ENCODE measurements around the gene CNNM3. TPM values are rescaled to one million over a fixed set of nuclear protein-coding genes. Genes with fewer than 3 reads are reported as not detected.

CNNM3 gene
- total RNA-seq, 1 donor from 2014 or later: 29.0 TPM

- intact Hi-C loops (cut with DNase I): no loop called here
- H3K4me1 ChIP-seq: peaks cover 69% of the 10 kb centered on the region
- no peak overlapping the region for H3K4me3 ChIP-seq
Measured at GRCh38 chr2:96819876-96820511, 3.9 kb downstream of the CNNM3 start.

GRCh38 chr2:96821113-96821675 is 5.1 kb downstream of the CNNM3 start:
- no peak for TF ChIP-seq CTCF (IDR thresholded peaks at IDR 0.05)
- Histone ChIP-seq H3K27me3 (ENCODE audit: low read depth) (no peaks in the 10 kb centered on the region), H3K4me3 (no peak overlapping the region), H3K9me3 (no peaks in the 10 kb centered on the region), H3K27ac (no peak overlapping the region), H3K4me1 (peaks cover 63% of the 10 kb centered on the region), H3K36me3 (peaks cover 46% of the 10 kb centered on the region)
- intact Hi-C loops (cut with DNase I): no loop called here
- DNase-seq (no peak), ATAC-seq (no peak)

More at GRCh38 chr2:96819876-96820511, 3.9 kb downstream of the CNNM3 start:
- ATAC-seq (no peak), DNase-seq (no peak)
- H3K27ac ChIP-seq: no peak overlapping the region
- no peaks in the 10 kb centered on the region for H3K27me3 ChIP-seq (ENCODE audit: low read depth)
- peaks cover 34% of the 10 kb centered on the region for H3K36me3 ChIP-seq
- no peak for TF ChIP-seq CTCF (IDR thresholded peaks at IDR 0.05)
- no peaks in the 10 kb centered on the region for H3K9me3 ChIP-seq

- DNase-seq: no peak
- H3K4me3 ChIP-seq: no peak overlapping the region
- peaks cover 62% of the 10 kb centered on the region for H3K36me3 ChIP-seq
- no peaks in the 10 kb centered on the region for H3K27me3 ChIP-seq (ENCODE audit: low read depth)
- no peak for TF ChIP-seq CTCF (IDR thresholded peaks at IDR 0.05)
- intact Hi-C loops (cut with DNase I): no loop called here
- H3K9me3 ChIP-seq: no peaks in the 10 kb centered on the region
- peaks cover 56% of the 10 kb centered on the region for H3K4me1 ChIP-seq
- no peak for ATAC-seq
- H3K27ac ChIP-seq: no peak overlapping the region
Measured at GRCh38 chr2:96822786-96823185, 6.7 kb downstream of the CNNM3 start.

- H3K36me3 ChIP-seq: peaks cover 66% of the 10 kb centered on the region
- H3K4me1 ChIP-seq: peaks cover 52% of the 10 kb centered on the region
- no peak for TF ChIP-seq CTCF (IDR thresholded peaks at IDR 0.05)
- no peaks in the 10 kb centered on the region for H3K27me3 ChIP-seq (ENCODE audit: low read depth)
- intact Hi-C loops (cut with DNase I): no loop called here
- no peak overlapping the region for H3K4me3 ChIP-seq
- no peak for DNase-seq
- no peaks in the 10 kb centered on the region for H3K9me3 ChIP-seq
- no peak for ATAC-seq
- no peak overlapping the region for H3K27ac ChIP-seq
Measured at GRCh38 chr2:96823198-96823597, 7.1 kb downstream of the CNNM3 start.

- Histone ChIP-seq H3K27ac (no peak overlapping the region), H3K4me3 (no peak overlapping the region), H3K27me3 (ENCODE audit: low read depth) (no peaks in the 10 kb centered on the region), H3K36me3 (peaks cover 77% of the 10 kb centered on the region), H3K4me1 (peaks cover 41% of the 10 kb centered on the region), H3K9me3 (no peaks in the 10 kb centered on the region)
- intact Hi-C loops (cut with DNase I): no loop called here
- ATAC-seq (peak; percentile 23 to 46), DNase-seq (no peak)
- no peak for TF ChIP-seq CTCF (IDR thresholded peaks at IDR 0.05)
Measured at GRCh38 chr2:96824079-96824870, 8.2 kb downstream of the CNNM3 start.

All from lower lobe of right lung (tissue), 2 donors.